Measurements from ENCODE around the gene POU6F2.

POU6F2 gene

DNA sequence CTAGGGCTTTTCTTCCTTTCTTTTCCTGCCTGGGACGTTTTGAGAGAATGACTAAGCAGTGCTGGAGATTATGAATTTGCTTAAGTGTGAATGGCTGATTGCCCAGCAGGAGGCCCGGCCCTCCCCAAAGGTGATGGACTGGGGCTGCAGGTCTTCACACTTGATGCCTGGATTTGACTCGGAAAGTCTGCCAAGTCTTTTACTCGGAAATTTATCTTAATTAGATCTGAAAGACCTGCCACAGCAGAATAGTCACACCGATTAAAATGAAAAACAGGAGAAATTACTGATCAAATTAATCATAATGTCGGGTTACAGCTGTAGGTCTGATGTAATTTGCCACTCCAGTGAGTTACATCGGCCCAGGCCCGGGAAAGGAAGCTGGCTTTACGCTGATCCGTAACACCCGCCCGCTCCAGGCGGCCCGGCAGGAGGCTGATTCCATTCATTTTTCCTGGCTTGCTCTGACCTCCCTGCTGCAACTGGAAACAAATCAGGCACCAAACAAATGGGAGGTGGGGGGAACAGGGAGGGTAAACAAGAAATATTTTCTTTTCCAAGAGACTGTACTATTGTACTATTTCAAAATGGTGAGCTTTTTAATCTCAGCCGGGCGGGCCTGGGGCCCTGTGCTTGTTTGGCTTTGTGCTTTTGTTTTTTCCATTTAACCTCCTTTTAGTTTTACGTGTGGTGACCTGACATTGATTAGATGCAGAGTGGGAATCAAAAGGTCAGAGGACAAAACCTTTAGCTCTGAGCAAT lies 376.1 kb downstream of the POU6F2 start:
- H3K4me3 ChIP-seq (ENCODE audit: low read length in 2 of 2): no peak overlapping the region
- H3K27ac ChIP-seq (ENCODE audit: low read depth in 2 of 2, low read length in 2 of 2): no peak overlapping the region
- H3K9ac ChIP-seq (ENCODE audit: low read depth in 1 of 2, low read length in 2 of 2): no peak overlapping the region
- no peaks in the 10 kb centered on the region for H3K36me3 ChIP-seq (ENCODE audit: control insufficient read depth in 2 of 2, insufficient read depth in 2 of 2, low read length in 2 of 2)
- H3K27me3 ChIP-seq (ENCODE audit: control insufficient read depth in 2 of 2, insufficient read depth in 2 of 2, low read length in 2 of 2): no peaks in the 10 kb centered on the region
- no peaks in the 10 kb centered on the region for H3K9me3 ChIP-seq (ENCODE audit: control insufficient read depth in 2 of 2, low read length in 2 of 2)
- H3K4me1 ChIP-seq (ENCODE audit: control insufficient read depth in 2 of 2, insufficient read depth in 2 of 2, low read length in 2 of 2): no peaks in the 10 kb centered on the region

DNA sequence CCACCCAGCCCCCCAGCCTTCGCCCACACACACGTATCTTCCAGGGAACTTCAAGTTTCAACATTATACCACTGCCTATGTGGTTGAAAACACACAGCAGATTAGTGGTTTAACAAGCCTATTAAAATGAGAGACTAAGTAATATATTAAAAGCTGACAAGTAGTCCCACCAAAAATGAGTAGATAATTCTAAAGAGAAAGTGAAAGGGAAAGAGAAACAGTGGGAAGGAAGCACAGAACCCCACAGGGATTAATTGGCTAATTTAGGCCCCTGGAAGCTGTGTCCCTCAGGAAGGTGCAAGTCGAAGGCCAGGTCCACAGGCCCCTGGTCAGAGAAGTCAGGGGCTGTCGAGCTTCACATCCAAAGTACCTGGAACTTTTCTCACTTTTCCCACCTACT lies 378.0 kb downstream of the POU6F2 start:
- Histone ChIP-seq H3K27ac (ENCODE audit: low read depth in 2 of 2, low read length in 2 of 2) (no peak overlapping the region), H3K27me3 (ENCODE audit: control insufficient read depth in 2 of 2, insufficient read depth in 2 of 2, low read length in 2 of 2) (no peaks in the 10 kb centered on the region), H3K4me1 (ENCODE audit: control insufficient read depth in 2 of 2, insufficient read depth in 2 of 2, low read length in 2 of 2) (no peaks in the 10 kb centered on the region), H3K4me3 (ENCODE audit: low read length in 2 of 2) (no peak overlapping the region), H3K9ac (ENCODE audit: low read depth in 1 of 2, low read length in 2 of 2) (no peak overlapping the region), H3K9me3 (ENCODE audit: control insufficient read depth in 2 of 2, low read length in 2 of 2) (no peaks in the 10 kb centered on the region), H3K36me3 (ENCODE audit: control insufficient read depth in 2 of 2, insufficient read depth in 2 of 2, low read length in 2 of 2) (no peaks in the 10 kb centered on the region)

DNA sequence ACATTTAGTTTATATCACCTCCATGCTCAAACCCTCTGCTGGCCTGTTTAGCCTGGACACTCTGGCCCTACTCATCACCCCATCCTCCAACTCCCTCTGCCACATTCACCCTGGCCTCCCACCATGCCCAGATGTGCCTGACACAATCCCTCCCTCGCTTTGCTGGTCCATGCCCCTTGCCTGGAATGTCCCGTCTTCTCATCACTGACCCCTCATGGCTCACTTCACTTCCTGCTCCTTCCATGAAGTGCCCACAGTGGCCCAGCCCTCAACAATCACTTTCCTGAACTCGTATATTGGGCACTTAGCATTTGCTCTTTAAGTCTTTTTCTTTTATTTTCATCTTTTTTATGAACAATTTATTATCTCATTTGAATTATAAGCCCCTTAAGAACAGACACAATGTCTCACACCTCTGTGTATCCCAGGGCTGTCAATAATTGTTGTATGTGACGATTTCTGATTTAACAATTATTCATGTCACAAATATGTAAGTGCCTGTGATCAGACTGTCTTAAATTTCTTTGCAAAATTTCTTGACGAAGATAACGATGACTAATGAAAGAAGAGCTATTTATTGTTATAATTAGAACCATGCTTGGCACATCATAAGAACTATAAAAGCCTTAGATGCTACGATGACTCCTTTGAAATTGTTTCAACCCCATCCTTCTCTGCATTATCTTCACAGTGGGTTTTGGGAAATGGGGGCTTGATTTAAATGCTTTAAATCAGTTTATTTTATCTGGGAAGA lies 378.6 kb downstream of the POU6F2 start:
- Histone ChIP-seq H3K27ac (ENCODE audit: low read depth in 2 of 2, low read length in 2 of 2) (no peak overlapping the region), H3K9ac (ENCODE audit: low read depth in 1 of 2, low read length in 2 of 2) (no peak overlapping the region), H3K4me3 (ENCODE audit: low read length in 2 of 2) (no peak overlapping the region), H3K27me3 (ENCODE audit: control insufficient read depth in 2 of 2, insufficient read depth in 2 of 2, low read length in 2 of 2) (no peaks in the 10 kb centered on the region), H3K36me3 (ENCODE audit: control insufficient read depth in 2 of 2, insufficient read depth in 2 of 2, low read length in 2 of 2) (no peaks in the 10 kb centered on the region), H3K4me1 (ENCODE audit: control insufficient read depth in 2 of 2, insufficient read depth in 2 of 2, low read length in 2 of 2) (no peaks in the 10 kb centered on the region), H3K9me3 (ENCODE audit: control insufficient read depth in 2 of 2, low read length in 2 of 2) (no peaks in the 10 kb centered on the region)

DNA sequence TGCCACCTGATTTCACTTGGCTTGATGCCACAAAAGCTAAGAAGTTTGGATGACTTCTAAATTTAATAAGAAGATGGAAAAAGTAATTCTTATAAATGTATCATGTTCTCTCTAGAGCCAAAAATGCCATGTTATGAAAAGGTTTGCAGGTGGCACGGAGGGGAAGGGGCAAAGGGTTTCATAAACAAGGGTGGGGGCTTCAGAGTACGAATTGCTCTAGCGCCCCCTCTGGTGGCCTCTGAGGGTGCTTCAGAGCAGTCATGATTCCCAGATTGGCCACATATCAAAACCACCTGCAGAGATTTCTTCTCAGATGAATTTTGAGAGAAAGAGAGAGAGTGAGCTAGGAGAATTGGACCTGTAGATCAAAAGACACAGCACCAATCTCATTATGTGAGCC lies 379.9 kb downstream of the POU6F2 start:
- no peak overlapping the region for H3K4me3 ChIP-seq (ENCODE audit: low read length in 2 of 2)
- H3K4me1 ChIP-seq (ENCODE audit: control insufficient read depth in 2 of 2, insufficient read depth in 2 of 2, low read length in 2 of 2): no peaks in the 10 kb centered on the region
- H3K9me3 ChIP-seq (ENCODE audit: control insufficient read depth in 2 of 2, low read length in 2 of 2): no peaks in the 10 kb centered on the region
- H3K9ac ChIP-seq (ENCODE audit: low read depth in 1 of 2, low read length in 2 of 2): no peak overlapping the region
- no peaks in the 10 kb centered on the region for H3K36me3 ChIP-seq (ENCODE audit: control insufficient read depth in 2 of 2, insufficient read depth in 2 of 2, low read length in 2 of 2)
- no peak overlapping the region for H3K27ac ChIP-seq (ENCODE audit: low read depth in 2 of 2, low read length in 2 of 2)
- no peaks in the 10 kb centered on the region for H3K27me3 ChIP-seq (ENCODE audit: control insufficient read depth in 2 of 2, insufficient read depth in 2 of 2, low read length in 2 of 2)

DNA sequence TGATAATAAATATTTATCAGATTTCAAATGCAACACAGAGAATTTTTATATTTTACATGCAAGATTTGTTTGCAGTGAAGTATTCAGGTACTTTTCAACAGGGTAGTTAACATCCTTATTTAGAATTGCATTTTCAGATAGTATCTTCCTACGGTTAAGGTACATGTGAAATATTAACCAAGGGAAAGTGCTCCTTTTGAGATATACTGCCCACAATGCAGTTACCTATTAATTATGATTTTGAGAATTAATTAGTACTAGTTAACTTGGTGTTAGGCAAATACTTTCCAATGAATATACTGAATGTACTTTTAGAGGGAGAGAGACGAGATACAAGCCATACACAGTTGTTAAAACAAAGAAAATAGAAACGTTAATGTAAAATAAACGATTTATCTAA lies 382.3 kb downstream of the POU6F2 start:
- Histone ChIP-seq H3K27me3 (ENCODE audit: control insufficient read depth in 2 of 2, insufficient read depth in 2 of 2, low read length in 2 of 2) (no peaks in the 10 kb centered on the region), H3K9ac (ENCODE audit: low read depth in 1 of 2, low read length in 2 of 2) (no peak overlapping the region), H3K36me3 (ENCODE audit: control insufficient read depth in 2 of 2, insufficient read depth in 2 of 2, low read length in 2 of 2) (no peaks in the 10 kb centered on the region), H3K9me3 (ENCODE audit: control insufficient read depth in 2 of 2, low read length in 2 of 2) (no peaks in the 10 kb centered on the region), H3K4me1 (ENCODE audit: control insufficient read depth in 2 of 2, insufficient read depth in 2 of 2, low read length in 2 of 2) (no peaks in the 10 kb centered on the region), H3K27ac (ENCODE audit: low read depth in 2 of 2, low read length in 2 of 2) (no peak overlapping the region), H3K4me3 (ENCODE audit: low read length in 2 of 2) (no peak overlapping the region)

DNA sequence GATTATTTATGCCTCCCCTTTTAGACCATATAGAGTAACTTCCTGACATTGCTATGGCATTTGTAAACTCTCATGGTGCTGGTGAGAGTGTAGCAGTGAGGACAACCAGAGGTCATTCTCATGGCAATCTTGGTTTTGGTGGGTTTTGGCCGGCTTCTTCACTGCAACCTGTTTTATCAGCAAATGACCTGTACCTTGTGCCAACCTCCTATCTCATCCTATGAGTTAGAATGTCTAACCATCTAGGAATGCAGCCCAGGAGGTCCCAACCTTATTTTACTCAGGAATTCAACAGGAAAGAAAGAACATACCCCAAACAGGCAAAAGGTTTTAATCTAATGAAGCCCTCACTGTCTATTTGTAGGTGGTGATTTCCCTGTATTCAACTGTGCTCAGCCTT lies 383.1 kb downstream of the POU6F2 start:
- Histone ChIP-seq H3K9ac (ENCODE audit: low read depth in 1 of 2, low read length in 2 of 2) (no peak overlapping the region), H3K4me1 (ENCODE audit: control insufficient read depth in 2 of 2, insufficient read depth in 2 of 2, low read length in 2 of 2) (no peaks in the 10 kb centered on the region), H3K27me3 (ENCODE audit: control insufficient read depth in 2 of 2, insufficient read depth in 2 of 2, low read length in 2 of 2) (no peaks in the 10 kb centered on the region), H3K27ac (ENCODE audit: low read depth in 2 of 2, low read length in 2 of 2) (no peak overlapping the region), H3K36me3 (ENCODE audit: control insufficient read depth in 2 of 2, insufficient read depth in 2 of 2, low read length in 2 of 2) (no peaks in the 10 kb centered on the region), H3K4me3 (ENCODE audit: low read length in 2 of 2) (no peak overlapping the region), H3K9me3 (ENCODE audit: control insufficient read depth in 2 of 2, low read length in 2 of 2) (no peaks in the 10 kb centered on the region)

DNA sequence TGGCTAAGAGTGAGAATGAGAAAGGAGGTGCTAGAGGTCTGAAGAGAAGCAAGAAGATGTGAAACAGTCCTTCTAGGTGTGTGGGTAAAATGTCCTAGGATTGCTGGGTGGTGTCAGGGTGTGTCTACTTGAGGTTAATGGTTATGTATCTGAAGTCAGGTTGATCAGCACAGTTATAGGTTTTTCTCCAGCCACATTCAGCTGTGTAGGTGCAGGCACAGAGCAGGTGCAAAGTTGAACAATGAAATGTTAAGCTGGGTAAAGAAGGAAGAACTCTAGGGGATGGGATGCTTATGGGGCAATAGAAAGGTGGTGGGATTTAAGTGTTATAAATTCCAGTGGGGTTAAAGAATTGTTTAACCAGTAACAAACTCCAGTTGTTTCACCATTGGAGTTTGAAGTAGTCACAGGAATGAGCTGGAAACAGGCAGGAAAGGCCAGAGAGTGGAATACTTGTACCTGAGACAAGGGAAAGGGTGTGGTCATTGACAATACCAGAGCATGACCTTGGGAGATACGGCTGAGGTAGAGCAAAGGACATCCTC lies 388.1 kb downstream of the POU6F2 start:
- H3K9me3 ChIP-seq (ENCODE audit: control insufficient read depth in 2 of 2, low read length in 2 of 2): no peaks in the 10 kb centered on the region
- H3K4me3 ChIP-seq (ENCODE audit: low read length in 2 of 2): no peak overlapping the region
- H3K36me3 ChIP-seq (ENCODE audit: control insufficient read depth in 2 of 2, insufficient read depth in 2 of 2, low read length in 2 of 2): no peaks in the 10 kb centered on the region
- no peaks in the 10 kb centered on the region for H3K4me1 ChIP-seq (ENCODE audit: control insufficient read depth in 2 of 2, insufficient read depth in 2 of 2, low read length in 2 of 2)
- H3K9ac ChIP-seq (ENCODE audit: low read depth in 1 of 2, low read length in 2 of 2): no peak overlapping the region
- H3K27me3 ChIP-seq (ENCODE audit: control insufficient read depth in 2 of 2, insufficient read depth in 2 of 2, low read length in 2 of 2): no peaks in the 10 kb centered on the region
- no peak overlapping the region for H3K27ac ChIP-seq (ENCODE audit: low read depth in 2 of 2, low read length in 2 of 2)

DNA sequence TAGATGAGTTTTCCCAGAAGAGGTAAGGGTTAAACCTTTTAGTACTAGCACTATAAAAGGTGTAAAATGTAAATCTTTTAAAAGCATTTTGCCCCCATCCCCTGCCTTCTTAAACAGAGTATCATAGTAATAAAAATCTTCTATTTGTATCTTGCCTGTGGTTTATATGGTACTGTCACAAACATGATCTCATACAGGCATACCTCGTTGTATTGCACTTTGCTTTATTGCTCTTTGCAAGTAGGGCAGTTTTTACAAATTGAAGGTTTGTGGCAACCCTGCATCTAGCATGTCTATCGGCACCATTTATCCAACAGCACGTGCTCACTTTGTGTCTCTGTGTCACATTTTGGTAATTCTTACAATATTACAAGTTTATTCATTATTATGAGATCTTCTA lies 389.7 kb downstream of the POU6F2 start:
- no peak overlapping the region for H3K9ac ChIP-seq (ENCODE audit: low read depth in 1 of 2, low read length in 2 of 2)
- no peaks in the 10 kb centered on the region for H3K36me3 ChIP-seq (ENCODE audit: control insufficient read depth in 2 of 2, insufficient read depth in 2 of 2, low read length in 2 of 2)
- no peak overlapping the region for H3K27ac ChIP-seq (ENCODE audit: low read depth in 2 of 2, low read length in 2 of 2)
- no peaks in the 10 kb centered on the region for H3K27me3 ChIP-seq (ENCODE audit: control insufficient read depth in 2 of 2, insufficient read depth in 2 of 2, low read length in 2 of 2)
- no peaks in the 10 kb centered on the region for H3K9me3 ChIP-seq (ENCODE audit: control insufficient read depth in 2 of 2, low read length in 2 of 2)
- no peak overlapping the region for H3K4me3 ChIP-seq (ENCODE audit: low read length in 2 of 2)
- no peaks in the 10 kb centered on the region for H3K4me1 ChIP-seq (ENCODE audit: control insufficient read depth in 2 of 2, insufficient read depth in 2 of 2, low read length in 2 of 2)

DNA sequence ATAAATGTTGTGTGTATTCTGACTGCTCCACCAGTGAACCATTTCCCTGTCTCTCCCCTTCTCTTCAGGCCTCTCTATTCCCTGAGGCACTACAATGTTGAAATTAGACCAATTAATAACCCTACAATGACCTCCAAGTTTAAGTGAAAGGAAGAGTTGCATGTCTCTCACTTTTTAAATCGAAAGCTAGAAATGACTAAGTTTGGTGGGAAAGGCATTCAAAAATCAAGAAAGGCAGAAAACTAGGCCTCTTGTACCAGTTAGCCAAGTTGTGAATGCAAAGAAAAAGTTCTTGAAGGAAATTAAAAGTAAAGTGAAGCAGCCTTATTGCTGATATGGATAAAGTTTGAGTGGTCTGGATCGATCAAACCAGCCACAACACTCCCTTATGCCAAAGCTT lies 390.2 kb downstream of the POU6F2 start:
- Histone ChIP-seq H3K4me3 (ENCODE audit: low read length in 2 of 2) (no peak overlapping the region), H3K36me3 (ENCODE audit: control insufficient read depth in 2 of 2, insufficient read depth in 2 of 2, low read length in 2 of 2) (no peaks in the 10 kb centered on the region), H3K4me1 (ENCODE audit: control insufficient read depth in 2 of 2, insufficient read depth in 2 of 2, low read length in 2 of 2) (no peaks in the 10 kb centered on the region), H3K27me3 (ENCODE audit: control insufficient read depth in 2 of 2, insufficient read depth in 2 of 2, low read length in 2 of 2) (no peaks in the 10 kb centered on the region), H3K27ac (ENCODE audit: low read depth in 2 of 2, low read length in 2 of 2) (no peak overlapping the region), H3K9ac (ENCODE audit: low read depth in 1 of 2, low read length in 2 of 2) (no peak overlapping the region), H3K9me3 (ENCODE audit: control insufficient read depth in 2 of 2, low read length in 2 of 2) (no peaks in the 10 kb centered on the region)

DNA sequence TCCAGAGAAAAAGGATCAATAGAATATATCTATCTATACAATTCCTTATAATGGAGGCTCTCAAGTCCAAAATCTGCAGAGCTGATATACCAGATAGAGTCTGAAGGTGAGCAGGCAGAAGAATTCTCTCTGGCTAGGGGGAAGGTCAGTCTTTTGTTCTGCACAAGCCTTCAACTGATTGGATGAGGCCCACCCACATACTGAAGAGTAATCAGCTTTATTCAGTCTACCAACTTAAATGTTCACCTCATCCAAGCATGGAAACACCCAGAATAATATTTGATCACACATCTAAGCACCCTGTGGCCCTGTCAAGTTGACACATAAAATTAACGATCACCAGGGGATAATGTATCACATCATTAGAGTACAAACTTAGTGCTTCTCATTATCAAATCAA lies 394.7 kb downstream of the POU6F2 start:
- Histone ChIP-seq H3K9me3 (ENCODE audit: control insufficient read depth in 2 of 2, low read length in 2 of 2) (no peaks in the 10 kb centered on the region), H3K27me3 (ENCODE audit: control insufficient read depth in 2 of 2, insufficient read depth in 2 of 2, low read length in 2 of 2) (no peaks in the 10 kb centered on the region), H3K9ac (ENCODE audit: low read depth in 1 of 2, low read length in 2 of 2) (no peak overlapping the region), H3K27ac (ENCODE audit: low read depth in 2 of 2, low read length in 2 of 2) (no peak overlapping the region), H3K4me1 (ENCODE audit: control insufficient read depth in 2 of 2, insufficient read depth in 2 of 2, low read length in 2 of 2) (no peaks in the 10 kb centered on the region), H3K36me3 (ENCODE audit: control insufficient read depth in 2 of 2, insufficient read depth in 2 of 2, low read length in 2 of 2) (no peaks in the 10 kb centered on the region), H3K4me3 (ENCODE audit: low read length in 2 of 2) (no peak overlapping the region)
